Chondrocyte (in vitro differentiated cells): ENCODE data around the gene UBAP2. TPM values are rescaled to one million over a fixed set of nuclear protein-coding genes. Genes with fewer than 3 reads are reported as not detected.

ENCODE experiments used
- DNase-seq: peaks from one replicate; pipeline ENCODE4 v3.0.0; 2021; ENCODE audit warnings: mixed read lengths, low spot score
- H3K27ac Mint-ChIP-seq: one replicate; pipeline ENCODE4 v1.8.0; 2021; ENCODE audit warnings: mild to moderate bottlenecking, moderate library complexity, mixed read lengths; ENCODE audit not compliant: unreplicated experiment
- H3K27me3 Mint-ChIP-seq: 2 replicates; pipeline ENCODE4 v1.8.0; 2021; ENCODE audit warnings: low read depth, mixed read lengths
- H3K36me3 Mint-ChIP-seq: 2 replicates; pipeline ENCODE4 v1.8.0; 2021; ENCODE audit warnings: low read depth, mixed read lengths
- H3K4me1 Mint-ChIP-seq: 2 replicates; pipeline ENCODE4 v1.8.0; 2021; ENCODE audit warnings: low read depth, mild to moderate bottlenecking, mixed read lengths
- H3K4me3 Mint-ChIP-seq: one replicate; pipeline ENCODE4 v1.8.0; 2021; ENCODE audit warnings: mild to moderate bottlenecking, moderate library complexity, mixed read lengths; ENCODE audit not compliant: unreplicated experiment
- H3K9me3 Mint-ChIP-seq: 2 replicates; pipeline ENCODE4 v1.8.0; 2021; ENCODE audit warnings: low read depth, mixed read lengths
- total RNA-seq: library from RNA; stranded (reverse); gene quantifications from 3 replicates; pipeline ENCODE4 v1.2.1, GENCODE V29; 2021
- TF ChIP-seq, protein P1 (sequence below): fragments of 200-600 bp; sonication (generic); IDR thresholded peaks from 2 replicates; pipeline ENCODE4 v1.5.0; 2021; ENCODE audit warnings: antibody characterized with exemption, mild to moderate bottlenecking, moderate library complexity

The UBAP2 gene
- total RNA-seq, 1 donor from 2014 or later = 56.3 TPM

DNA sequence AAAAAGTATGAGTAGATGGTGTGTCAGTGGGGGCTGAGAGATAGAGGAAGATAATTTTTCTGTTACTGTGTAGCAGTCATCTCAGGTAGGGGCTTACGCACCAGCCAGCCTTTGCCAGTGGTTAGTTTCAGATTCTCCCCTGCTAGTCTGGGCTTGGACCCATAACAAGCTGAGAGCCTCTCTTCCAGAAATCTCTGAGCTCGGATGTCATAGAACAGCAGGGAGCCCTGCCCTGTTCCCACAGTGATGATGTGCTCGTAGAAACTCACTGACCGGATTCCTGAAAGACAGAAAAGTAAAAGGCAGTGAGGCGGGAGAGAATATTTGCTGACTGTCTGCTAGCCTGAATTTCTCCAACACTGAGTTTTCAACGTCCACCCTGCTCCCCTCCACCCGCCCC is 40.6 kb upstream of the UBAP2 start:
- Mint-ChIP-seq H3K4me1 (peaks cover 42% of the 10 kb centered on the region), H3K27me3 (no peaks in the 10 kb centered on the region), H3K27ac (peak overlapping the region; percentile 80), H3K9me3 (no peaks in the 10 kb centered on the region), H3K4me3 (no peak overlapping the region), H3K36me3 (peaks cover 30% of the 10 kb centered on the region)
- TF ChIP-seq, protein P1, sequence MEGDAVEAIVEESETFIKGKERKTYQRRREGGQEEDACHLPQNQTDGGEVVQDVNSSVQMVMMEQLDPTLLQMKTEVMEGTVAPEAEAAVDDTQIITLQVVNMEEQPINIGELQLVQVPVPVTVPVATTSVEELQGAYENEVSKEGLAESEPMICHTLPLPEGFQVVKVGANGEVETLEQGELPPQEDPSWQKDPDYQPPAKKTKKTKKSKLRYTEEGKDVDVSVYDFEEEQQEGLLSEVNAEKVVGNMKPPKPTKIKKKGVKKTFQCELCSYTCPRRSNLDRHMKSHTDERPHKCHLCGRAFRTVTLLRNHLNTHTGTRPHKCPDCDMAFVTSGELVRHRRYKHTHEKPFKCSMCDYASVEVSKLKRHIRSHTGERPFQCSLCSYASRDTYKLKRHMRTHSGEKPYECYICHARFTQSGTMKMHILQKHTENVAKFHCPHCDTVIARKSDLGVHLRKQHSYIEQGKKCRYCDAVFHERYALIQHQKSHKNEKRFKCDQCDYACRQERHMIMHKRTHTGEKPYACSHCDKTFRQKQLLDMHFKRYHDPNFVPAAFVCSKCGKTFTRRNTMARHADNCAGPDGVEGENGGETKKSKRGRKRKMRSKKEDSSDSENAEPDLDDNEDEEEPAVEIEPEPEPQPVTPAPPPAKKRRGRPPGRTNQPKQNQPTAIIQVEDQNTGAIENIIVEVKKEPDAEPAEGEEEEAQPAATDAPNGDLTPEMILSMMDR = no peak
- DNase-seq = no peak

DNA sequence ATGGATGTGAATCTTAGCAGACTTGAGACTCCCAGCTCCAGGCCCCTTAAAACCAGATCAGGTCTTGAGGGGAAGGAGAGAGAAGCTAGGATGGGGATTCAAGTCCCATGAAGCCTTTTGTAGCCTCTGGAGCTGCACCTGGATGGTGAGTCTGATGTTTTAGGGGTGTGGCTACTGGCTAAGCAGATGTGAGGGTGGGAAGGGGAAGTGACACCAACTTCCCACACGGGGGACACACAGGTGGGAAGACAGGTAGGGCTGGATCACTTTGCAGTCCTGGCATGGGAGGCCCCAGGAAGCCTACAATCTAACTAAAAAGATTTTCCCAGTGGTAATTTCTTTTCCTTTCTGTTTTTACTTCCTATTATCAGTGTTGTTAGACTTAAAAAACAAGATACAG is 38.7 kb upstream of the UBAP2 start:
- Mint-ChIP-seq H3K36me3 (peaks cover 27% of the 10 kb centered on the region), H3K9me3 (no peaks in the 10 kb centered on the region), H3K4me3 (no peak overlapping the region), H3K27ac (no peak overlapping the region), H3K27me3 (no peaks in the 10 kb centered on the region), H3K4me1 (peaks cover 48% of the 10 kb centered on the region)
- TF ChIP-seq, protein P1 = no peak
- DNase-seq = peak; percentile 8

DNA sequence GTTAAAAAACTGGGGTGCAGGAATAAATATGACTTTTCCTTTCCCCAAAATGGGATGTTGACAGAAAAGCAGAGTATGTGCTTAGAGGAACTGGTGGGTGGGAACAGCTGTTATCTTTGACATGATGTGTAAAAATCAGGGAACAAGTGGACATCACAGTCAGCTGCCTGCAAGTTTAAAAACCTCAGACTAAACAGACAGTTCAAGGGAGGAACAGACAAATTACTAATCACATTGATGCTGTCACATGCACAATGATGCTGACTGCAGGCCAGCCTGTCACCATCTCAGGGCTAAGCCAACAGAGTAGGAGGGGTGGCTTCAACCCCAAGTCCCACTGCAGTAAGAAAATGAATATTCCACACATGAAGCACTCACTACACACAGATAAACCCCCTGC is 38.2 kb upstream of the UBAP2 start:
- H3K27ac Mint-ChIP-seq = peak overlapping the region; percentile 8
- TF ChIP-seq, protein P1 = no peak
- peak; percentile 12 for DNase-seq
- H3K27me3 Mint-ChIP-seq = no peaks in the 10 kb centered on the region
- no peaks in the 10 kb centered on the region for H3K9me3 Mint-ChIP-seq
- no peak overlapping the region for H3K4me3 Mint-ChIP-seq
- peaks cover 45% of the 10 kb centered on the region for H3K4me1 Mint-ChIP-seq
- H3K36me3 Mint-ChIP-seq = peaks cover 25% of the 10 kb centered on the region

DNA sequence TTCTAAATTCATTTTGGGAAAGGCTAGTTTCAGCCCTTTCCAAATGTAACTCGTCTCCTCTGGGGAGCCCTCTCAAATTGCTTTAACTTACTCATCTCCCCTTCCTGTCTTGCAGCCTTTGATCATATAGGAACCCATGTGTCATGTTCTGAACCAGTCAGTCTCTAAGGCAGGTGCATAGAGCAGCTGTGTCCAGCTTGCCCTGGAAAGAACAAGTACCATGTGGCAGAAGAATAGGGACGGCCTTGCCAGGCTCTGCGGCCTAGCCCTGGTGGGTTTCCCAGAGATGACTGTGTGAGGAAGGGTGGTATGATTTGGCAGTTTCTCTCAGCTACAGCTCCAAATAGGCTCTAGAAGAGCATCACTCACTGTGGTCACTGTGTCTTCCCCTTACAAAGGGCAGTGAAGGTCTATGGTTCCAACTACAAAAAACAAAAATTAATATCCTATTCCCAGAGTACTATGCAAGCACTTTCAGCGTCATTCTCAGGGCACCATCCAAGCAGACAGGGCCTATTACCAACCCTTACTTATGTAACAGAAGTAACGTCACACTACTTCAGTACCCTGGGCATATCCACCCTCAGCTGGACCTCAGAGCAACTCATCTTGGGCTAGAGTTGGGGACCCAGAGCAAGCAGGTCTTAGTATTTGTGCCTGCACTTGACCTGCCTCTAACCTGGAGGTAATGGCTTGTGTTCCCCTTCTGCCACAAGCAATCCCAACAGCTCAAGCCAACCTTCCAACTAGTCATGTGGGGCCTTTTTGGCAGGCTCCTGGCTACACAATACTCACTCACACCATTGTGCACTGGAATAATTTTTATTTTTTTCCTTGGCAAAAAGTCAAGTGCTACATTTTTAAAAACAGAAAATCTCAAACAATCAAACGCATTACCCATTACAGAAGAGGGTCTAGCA is 37.2 kb upstream of the UBAP2 start:
- Mint-ChIP-seq H3K9me3 (no peaks in the 10 kb centered on the region), H3K27me3 (no peaks in the 10 kb centered on the region), H3K36me3 (peaks cover 23% of the 10 kb centered on the region), H3K4me3 (no peak overlapping the region), H3K4me1 (peaks cover 43% of the 10 kb centered on the region), H3K27ac (peak overlapping the region; percentile 42)
- DNase-seq = peak; percentile 22
- TF ChIP-seq, protein P1 = no peak

DNA sequence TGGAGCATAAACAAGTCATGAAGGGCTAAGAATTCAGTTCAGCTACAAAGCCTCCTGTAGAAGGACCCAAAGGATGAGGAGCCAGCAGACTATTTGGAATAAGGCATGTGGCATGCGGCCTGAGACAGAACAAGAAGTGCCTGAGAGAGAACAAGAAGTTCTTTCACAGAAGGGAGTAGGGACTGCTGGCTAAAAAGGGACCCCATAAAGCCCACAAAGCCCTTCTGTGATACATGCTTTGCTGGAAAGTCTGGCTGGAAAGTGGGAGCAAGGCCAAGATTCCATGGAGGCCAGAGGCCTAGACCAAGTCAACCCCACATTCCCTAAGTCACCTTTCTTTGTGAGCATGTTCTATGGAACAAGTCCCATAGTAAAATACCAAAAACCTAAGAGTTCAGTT is 35.9 kb upstream of the UBAP2 start:
- H3K27ac Mint-ChIP-seq = peak overlapping the region; percentile 82
- peaks cover 22% of the 10 kb centered on the region for H3K36me3 Mint-ChIP-seq
- TF ChIP-seq, protein P1 = no peak
- H3K27me3 Mint-ChIP-seq = no peaks in the 10 kb centered on the region
- no peak overlapping the region for H3K4me3 Mint-ChIP-seq
- no peaks in the 10 kb centered on the region for H3K9me3 Mint-ChIP-seq
- DNase-seq = peak; percentile 4
- H3K4me1 Mint-ChIP-seq = peaks cover 39% of the 10 kb centered on the region
